Heart right ventricle (tissue), 16 donors: ENCODE results near the gene HSPBP1. TPM values are rescaled to one million over a fixed set of nuclear protein-coding genes. Genes with fewer than 3 reads are reported as not detected.

ENCODE experiments used
- ATAC-seq, 8 donors: fragments of 200-7000 bp; cut with Tn5 transposase; one replicate each; pipeline ENCODE4 v1.9.1; 2020; ENCODE audit warnings: mild to moderate bottlenecking in 8 of 8, moderate library complexity in 8 of 8, moderate number of reproducible peaks in 1 of 8
- DNase-seq, 2 donors: peaks; one replicate each; pipeline ENCODE4 v3.0.0-alpha.2; 2020
- H3K27ac ChIP-seq, 10 donors: fragments of 200-600 bp; sonication (generic) in 2 of 10; one replicate each; pipeline versions ENCODE4 v1.5.0 to v1.8.0; 2020 to 2022; ENCODE audit warnings: mild to moderate bottlenecking in 3 of 10
- H3K27me3 ChIP-seq, 7 donors: fragments of 200-600 bp; one replicate each; pipeline ENCODE4 v1.8.0; 2021 to 2022; ENCODE audit warnings: mild to moderate bottlenecking in 2 of 7
- H3K36me3 ChIP-seq, 9 donors: fragments of 200-600 bp; sonication (generic) in 1 of 9; one replicate each; pipeline versions ENCODE4 v1.5.0 to v1.8.0; 2020 to 2022; ENCODE audit warnings: mild to moderate bottlenecking in 2 of 9
- H3K4me1 ChIP-seq, 9 donors: fragments of 200-600 bp; sonication (generic) in 1 of 9; one replicate each; pipeline versions ENCODE4 v1.5.0 to v1.8.0; 2020 to 2022; ENCODE audit warnings: mild to moderate bottlenecking in 4 of 9
- H3K4me3 ChIP-seq, 10 donors: fragments of 200-600 bp; sonication (generic) in 2 of 10; one replicate each; pipeline versions ENCODE4 v1.5.0 to v1.8.0; 2020 to 2022; ENCODE audit warnings: mild to moderate bottlenecking in 7 of 10, moderate library complexity in 2 of 10
- H3K9me3 ChIP-seq, 11 donors: fragments of 200-600 bp in 10 of 11; sonication (generic) in 2 of 11; one replicate each; pipeline versions ENCODE4 v1.5.0 to v1.8.0; 2013 to 2022; ENCODE audit warnings: mild to moderate bottlenecking in 2 of 11, control low read depth in 1 of 11, moderate library complexity in 1 of 11
- CTCF ChIP-seq, 9 donors: fragments of 200-600 bp; sonication (generic) in 2 of 9; IDR thresholded peaks; one replicate each; pipeline versions ENCODE4 v1.5.0 to v1.8.0; 2021 to 2022; ENCODE audit warnings: antibody characterized with exemption in 9 of 9, mild to moderate bottlenecking in 5 of 9, moderate library complexity in 1 of 9
- WGBS, 2 donors: extraction: QIAGEN DNeasy Blood & Tissue Kit; methylation state at CpG; one replicate each; pipeline ENCODE4 v1.1.7; 2013; ENCODE audit warnings: inconsistent platforms in 1 of 2; 5-methylcytosine and 5-hydroxymethylcytosine counted together
- intact Hi-C, 10 donors: fragments of 100-400 bp; cut with DNase I; formaldehyde crosslinking; loops; one replicate each; pipeline versions ENCODE4 v1.11.1 to v1.14.2; 2022
- polyA plus RNA-seq, 2 donors: library from polyadenylated mRNA; stranded (reverse); fragments of 200-250 nt; gene quantifications; one replicate each; pipeline ENCODE4 v1.2.3, GENCODE V29; 2013
- total RNA-seq, 10 donors: library from RNA; stranded (reverse); fragmentation: NEBNext Ultra II Directional in 3 of 10; extraction: Animal tissue kit (Norgen Biotek cat#: 25700) in 3 of 10; gene quantifications; one replicate each; pipeline versions ENCODE4 v1.2.1 to v1.2.4, GENCODE V29; 2021 to 2023
- donor health status: Arrhythmogenic right ventricular cardiomyopathy.
- donor health status: ischemic (EF 13 %, LVEDD 7.1; RV severe dilation, severe dysfunction).
- donor health status: healthy with polysubstance abuse.
- donor health status: DM: no; HTN: yes; CAD: no.
- donor health status: DM: no; HTN: no; CAD: no.
- donor health status: ischemic (EF 25% LVEDD 6.9; RV normal size, moderate dysfunction).
- donor health status: ischemic (EF 25% LVEDD 5.7; RV mildly dilated, moderate dysfunction).
- donor health status: healthy.
- donor health status: DM: yes; HTN: yes; CAD: no.
- donor health status: Ischemic cardiomyopathy.
- donor health status: ischemic (EF 35%, LVEDD 5.7; RV mildly dilated, moderate dysfunction).
- donor health status: nonischemic (EF 11% LVEDD 7.7; RV severe dilation, severe dysfunction).
- donor health status: DM: yes; HTN: yes; CAD: no.
- donor health status: PGD.
- donor health status: ischemic (EF 29% LVEDD 5.4; RV normal size, mild dysfunction).
- donor health status: nonischemic (EF 23%, LVEDD 6.1; RV moderate dilation, normal function).

Gene HSPBP1
- total and polyA plus RNA-seq, 12 donors: 26.7 to 83.7 (median 32.6) TPM

DNA sequence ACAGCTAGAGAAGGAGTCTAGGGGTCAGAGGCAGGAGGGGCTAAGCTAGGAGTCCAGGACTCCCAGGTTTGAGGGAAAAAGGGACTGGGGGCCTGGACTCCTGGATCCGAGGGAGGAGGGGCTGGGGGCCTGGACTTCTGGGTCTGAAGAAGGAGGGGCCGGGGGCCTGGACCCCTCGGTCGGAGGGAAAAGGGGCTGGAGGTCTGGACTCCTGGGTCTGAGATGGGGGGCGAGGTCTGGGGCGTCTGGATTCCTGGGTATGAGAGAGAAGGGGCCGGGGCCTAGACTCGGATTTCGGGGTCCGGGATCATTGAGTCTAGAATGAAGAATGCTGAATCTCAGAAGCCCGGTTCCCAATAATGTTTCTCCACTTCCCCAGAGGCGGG, 22.4 kb upstream of the HSPBP1 start:
- no peak overlapping the region for H3K27ac ChIP-seq
- H3K27me3 ChIP-seq: no peaks in the 10 kb centered on the region
- DNase-seq (no peak), ATAC-seq (no peak)
- H3K36me3 ChIP-seq: peaks cover 0 to 46% (median 0%) of the 10 kb centered on the region in 9 donors
- peaks cover 0 to 9% (median 3%) of the 10 kb centered on the region in 9 donors for H3K4me1 ChIP-seq
- H3K9me3 ChIP-seq: no peaks in the 10 kb centered on the region
- TF ChIP-seq CTCF (IDR thresholded peaks at IDR 0.05): no peak
- intact Hi-C loops: loop anchor here in 9 of 10 donors (2.0 to 10.0 kb wide), 5 partner anchors 35 to 112 kb away; partner anchors contain the start of genes TMEM238 (in 8 of the 9), KMT5C (in 3 of the 9) and RPL28 (in 2 of the 9)
- 83 to 86% methylated on average over 12 of the region's 12 CpGs for WGBS, 2 donors
- H3K4me3 ChIP-seq: peak overlapping the region in 1 of 10 donors; percentile 43

DNA sequence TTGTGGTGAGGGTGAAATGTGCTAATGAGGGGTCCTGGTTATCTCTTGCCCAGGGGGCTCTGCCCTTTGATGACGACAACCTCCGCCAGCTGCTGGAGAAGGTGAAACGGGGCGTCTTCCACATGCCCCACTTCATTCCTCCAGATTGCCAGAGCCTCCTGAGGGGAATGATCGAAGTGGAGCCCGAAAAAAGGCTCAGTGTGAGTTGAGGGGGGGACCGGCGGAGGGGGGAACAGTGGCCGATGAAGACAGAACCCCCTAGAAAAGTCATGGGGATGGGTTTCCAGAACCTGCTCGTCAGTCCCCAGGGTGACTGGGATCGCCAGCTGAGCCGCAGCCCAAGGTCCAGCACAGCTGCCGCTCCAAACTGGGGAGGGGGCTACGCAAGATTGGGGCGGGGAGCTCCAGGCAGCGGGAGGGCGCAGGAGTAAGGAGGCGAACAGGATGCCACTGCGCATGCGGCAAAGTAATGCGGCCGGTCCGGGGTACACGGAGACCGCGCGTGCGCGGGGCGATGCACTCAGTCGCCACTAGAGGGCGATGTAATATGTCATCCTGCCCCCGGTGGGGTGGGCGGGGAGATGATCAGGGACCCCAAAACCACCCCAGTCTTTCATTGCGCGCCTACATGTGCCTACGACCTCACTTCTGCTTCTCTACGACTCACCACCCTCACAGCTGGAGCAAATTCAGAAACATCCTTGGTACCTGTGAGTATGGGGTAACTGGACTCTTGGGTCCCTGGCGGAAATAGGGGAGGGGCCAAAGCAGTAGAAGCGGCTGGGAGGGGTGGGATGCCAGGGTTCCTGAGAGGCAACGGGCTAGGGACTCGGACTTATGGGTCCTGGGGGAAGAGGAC, 21.8 kb upstream of the HSPBP1 start:
- ATAC-seq (peak; percentile 84 to 92 (median 90)), DNase-seq (peak; percentile 86 to 93)
- peaks cover 0 to 9% (median 3%) of the 10 kb centered on the region in 9 donors for H3K4me1 ChIP-seq
- H3K4me3 ChIP-seq: peak overlapping the region in 8 of 10 donors; percentile 7 to 51 (median 46)
- 15 to 18% methylated on average over 42 of the region's 42 CpGs for WGBS, 2 donors
- peak overlapping the region in 1 of 10 donors; percentile 62 for H3K27ac ChIP-seq
- peak; percentile 92 to 99 (median 97) for TF ChIP-seq CTCF (IDR thresholded peaks at IDR 0.05)
- intact Hi-C loops: loop anchor here in 9 of 10 donors (2.0 to 10.0 kb wide), 5 partner anchors 36 to 113 kb away; partner anchors contain the start of genes TMEM238 (in 8 of the 9), KMT5C (in 3 of the 9) and RPL28 (in 2 of the 9)
- peaks cover 0 to 45% (median 0%) of the 10 kb centered on the region in 9 donors for H3K36me3 ChIP-seq
- H3K9me3 ChIP-seq: no peaks in the 10 kb centered on the region
- H3K27me3 ChIP-seq: no peaks in the 10 kb centered on the region

DNA sequence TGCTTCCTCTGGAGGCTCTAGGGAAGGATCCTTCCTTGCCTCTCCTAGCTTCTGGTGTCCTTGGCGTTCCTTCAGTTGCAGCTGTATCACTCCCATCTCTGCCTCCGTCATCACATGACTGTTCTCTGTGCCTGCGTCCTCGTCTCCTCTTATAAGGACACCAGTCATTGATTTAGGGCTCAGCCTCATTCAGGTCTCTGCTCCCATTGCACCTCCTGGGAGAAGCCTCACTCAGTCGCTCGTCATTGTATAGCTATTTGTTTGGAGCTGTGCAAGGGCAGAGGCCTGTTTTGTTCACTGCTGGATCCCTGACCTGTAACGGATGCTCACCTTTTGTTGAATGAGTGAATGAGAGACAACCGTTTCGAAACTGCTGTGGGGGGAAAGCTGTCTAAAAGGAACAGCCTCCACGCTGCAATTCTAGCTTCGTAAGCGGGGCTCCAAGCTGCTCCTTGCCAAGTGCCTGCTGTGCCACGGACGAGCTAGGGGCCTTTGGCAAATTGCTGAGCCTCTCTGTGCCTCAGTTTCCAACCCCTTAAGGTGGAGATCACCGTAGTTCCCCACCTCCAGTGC, 21.1 kb upstream of the HSPBP1 start:
- ATAC-seq: no peak
- intact Hi-C loops: loop anchor here in 8 of 10 donors (5.0 to 10.0 kb wide), 4 partner anchors 36 to 114 kb away; partner anchors contain the start of genes TMEM238 (in 8 of the 8), KMT5C (in 3 of the 8) and RPL28 (in 2 of the 8)

More for the DNA sequence above, 21.1 kb upstream of the HSPBP1 start:
- Histone ChIP-seq H3K4me3 (no peak overlapping the region), H3K9me3 (no peaks in the 10 kb centered on the region), H3K4me1 (peaks cover 0 to 9% (median 3%) of the 10 kb centered on the region in 9 donors), H3K27me3 (no peaks in the 10 kb centered on the region), H3K36me3 (peaks cover 0 to 43% (median 0%) of the 10 kb centered on the region in 9 donors), H3K27ac (no peak overlapping the region)
- WGBS, 2 donors: 79 to 81% methylated on average over 15 of the region's 15 CpGs
- no peak for DNase-seq
- no peak for TF ChIP-seq CTCF (IDR thresholded peaks at IDR 0.05)
